HG02973 (cell line): ENCODE data around the gene EZH2.

Experiments used
- ATAC-seq: cut with Tn5 transposase; IDR thresholded peaks from one replicate; pipeline ENCODE4 v1.9.1; 2021; ENCODE audit warnings: moderate library complexity; ENCODE audit not compliant: unreplicated experiment

Gene EZH2

GRCh38 chr7:148772297-148773089 lies 111.6 kb downstream of the EZH2 start:
- no peak for ATAC-seq

- no peak for ATAC-seq
Measured at GRCh38 chr7:148770004-148770403, 114.1 kb downstream of the EZH2 start.

- no peak for ATAC-seq
Measured at GRCh38 chr7:148763622-148764021, 120.5 kb downstream of the EZH2 start.

- ATAC-seq, result no peak
Measured at GRCh38 chr7:148761499-148762278, 122.4 kb downstream of the EZH2 start.
